Measurements from ENCODE around the gene NPTX1.

DNA sequence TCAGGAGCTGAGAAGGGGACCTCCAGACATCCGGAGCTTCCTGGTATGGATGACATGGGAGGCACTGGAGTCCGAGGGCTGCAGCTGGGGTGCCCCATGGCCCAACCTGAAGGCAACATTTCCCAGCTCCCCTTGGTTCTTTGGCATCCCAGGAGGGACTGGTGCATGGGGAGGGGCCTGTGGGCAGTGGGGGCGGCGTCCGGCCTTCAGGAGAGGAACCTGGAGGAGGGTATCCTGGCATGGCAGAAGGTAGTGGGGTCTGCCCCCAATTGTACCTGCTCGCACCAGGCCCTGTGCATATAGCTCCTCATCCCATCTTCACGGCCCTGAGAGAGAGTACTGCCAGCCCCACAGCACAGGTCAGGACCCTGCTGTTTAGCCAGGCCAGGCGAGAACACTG, 11.9 kb downstream of the NPTX1 start:
- TF ChIP-seq, protein P1, sequence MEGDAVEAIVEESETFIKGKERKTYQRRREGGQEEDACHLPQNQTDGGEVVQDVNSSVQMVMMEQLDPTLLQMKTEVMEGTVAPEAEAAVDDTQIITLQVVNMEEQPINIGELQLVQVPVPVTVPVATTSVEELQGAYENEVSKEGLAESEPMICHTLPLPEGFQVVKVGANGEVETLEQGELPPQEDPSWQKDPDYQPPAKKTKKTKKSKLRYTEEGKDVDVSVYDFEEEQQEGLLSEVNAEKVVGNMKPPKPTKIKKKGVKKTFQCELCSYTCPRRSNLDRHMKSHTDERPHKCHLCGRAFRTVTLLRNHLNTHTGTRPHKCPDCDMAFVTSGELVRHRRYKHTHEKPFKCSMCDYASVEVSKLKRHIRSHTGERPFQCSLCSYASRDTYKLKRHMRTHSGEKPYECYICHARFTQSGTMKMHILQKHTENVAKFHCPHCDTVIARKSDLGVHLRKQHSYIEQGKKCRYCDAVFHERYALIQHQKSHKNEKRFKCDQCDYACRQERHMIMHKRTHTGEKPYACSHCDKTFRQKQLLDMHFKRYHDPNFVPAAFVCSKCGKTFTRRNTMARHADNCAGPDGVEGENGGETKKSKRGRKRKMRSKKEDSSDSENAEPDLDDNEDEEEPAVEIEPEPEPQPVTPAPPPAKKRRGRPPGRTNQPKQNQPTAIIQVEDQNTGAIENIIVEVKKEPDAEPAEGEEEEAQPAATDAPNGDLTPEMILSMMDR (IDR thresholded peaks at IDR 0.05): no peak
- no peak for TF ChIP-seq POLR2AphosphoS5 (IDR thresholded peaks at IDR 0.05)
- no peak for TF ChIP-seq EP300 (IDR thresholded peaks at IDR 0.05)

All from gastroesophageal sphincter (tissue), 3 donors.